Gastroesophageal sphincter (tissue), 4 donors: ENCODE measurements around the gene AREG. TPM values are rescaled to one million over a fixed set of nuclear protein-coding genes. Genes with fewer than 3 reads are reported as not detected.

Experiments
- ATAC-seq: fragments of 150-250 bp; one replicate; pipeline ENCODE4 v1.9.1; 2016; ENCODE audit warnings: mild to moderate bottlenecking, moderate library complexity
- H3K27ac ChIP-seq, 4 donors: fragments of 200-600 bp; sonication (generic) in 3 of 4; 1 replicate in 3 of 4; 2 replicates in 1 of 4; pipeline ENCODE4 v1.5.1; 2016 to 2019
- H3K27me3 ChIP-seq: fragments of 200-600 bp; sonication (generic); one replicate; pipeline ENCODE4 v1.5.1; 2019
- H3K36me3 ChIP-seq, 2 donors: fragments of 200-600 bp; sonication (generic); one replicate each; pipeline ENCODE4 v1.5.1; 2019; ENCODE audit warnings: control low read depth in 1 of 2
- H3K4me1 ChIP-seq, 3 donors: fragments of 200-600 bp; sonication (generic); 1 replicate in 2 of 3; 2 replicates in 1 of 3; pipeline ENCODE4 v1.5.1; 2016 to 2019; ENCODE audit warnings: control low read depth in 2 of 3
- H3K4me3 ChIP-seq, 2 donors: fragments of 200-600 bp; sonication (generic); one replicate each; pipeline ENCODE4 v1.5.1; 2019; ENCODE audit warnings: mild to moderate bottlenecking in 1 of 2, moderate library complexity in 1 of 2
- H3K9me3 ChIP-seq, 3 donors: fragments of 200-600 bp; sonication (generic); one replicate each; pipeline ENCODE4 v1.5.1; 2017 to 2019; ENCODE audit warnings: control low read depth in 2 of 3
- EP300 ChIP-seq: sonication (generic); formaldehyde crosslinking; IDR thresholded peaks from one replicate; pipeline ENCODE4 v1.6.1; 2017; ENCODE audit warnings: antibody characterized with exemption, mild to moderate bottlenecking
- POLR2A ChIP-seq, 2 donors: fragments of 450-650 bp; IDR thresholded peaks; one replicate each; pipeline ENCODE4 v1.6.1; 2017; ENCODE audit warnings: antibody characterized with exemption in 2 of 2, mild to moderate bottlenecking in 2 of 2, moderate library complexity in 1 of 2
- POLR2AphosphoS5 ChIP-seq: sonication (generic); formaldehyde crosslinking; IDR thresholded peaks from one replicate; pipeline ENCODE4 v1.6.1; 2017; ENCODE audit warnings: antibody characterized with exemption
- WGBS, 2 donors: methylation state at CpG; one replicate each; pipeline ENCODE4 v1.1.5; 2018; ENCODE audit warnings: low coverage in 1 of 2; 5-methylcytosine and 5-hydroxymethylcytosine counted together
- total RNA-seq, 4 donors: library from RNA; depleted of rRNA; stranded (reverse); fragments of >200 nt; gene quantifications; one replicate each; pipeline ENCODE4 v1.1.0, GENCODE V29; 2016
- TF ChIP-seq, protein P1 (sequence below), 4 experiments: fragments of 200-600 bp in 2 of 4; fragments of 450-650 bp in 2 of 4; sonication (generic) in 1 of 4; IDR thresholded peaks; one replicate each; pipeline ENCODE4 v1.5.1; 2017 to 2019; ENCODE audit warnings: antibody characterized with exemption in 4 of 4, mild to moderate bottlenecking in 2 of 4, moderate library complexity in 2 of 4

Gene AREG
- total RNA-seq, 4 donors from 2014 or later, result 2.2 to 7.3 (median 3.4) TPM

DNA sequence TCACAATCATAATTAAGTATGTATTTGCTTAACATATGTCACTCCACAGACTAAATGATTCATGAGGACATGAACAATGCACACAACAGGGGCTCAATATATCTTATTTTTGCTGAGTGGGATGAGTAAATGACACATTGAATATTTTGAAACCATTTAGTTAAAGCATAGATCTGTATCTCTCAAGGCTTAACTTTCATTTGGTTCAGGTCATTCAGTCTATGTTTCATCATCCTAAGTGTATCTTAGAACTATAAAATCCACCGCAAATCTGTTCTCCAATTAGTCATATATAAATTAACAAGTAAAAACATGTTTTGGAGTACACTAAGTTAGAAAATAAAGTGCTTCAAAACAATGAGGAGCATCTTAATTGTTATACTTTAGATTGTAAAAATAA lies 45.8 kb downstream of the AREG start:
- no peak for ATAC-seq
- WGBS, 2 donors, result 92 to 100% methylated on average over 1 of the region's 1 CpG
- no peaks in the 10 kb centered on the region for H3K27me3 ChIP-seq
- TF ChIP-seq POLR2A (IDR thresholded peaks at IDR 0.05), result no peak
- no peaks in the 10 kb centered on the region for H3K9me3 ChIP-seq
- no peaks in the 10 kb centered on the region for H3K4me1 ChIP-seq
- no peaks in the 10 kb centered on the region for H3K36me3 ChIP-seq
- H3K27ac ChIP-seq, result no peak overlapping the region
- no peak overlapping the region for H3K4me3 ChIP-seq

- WGBS, 2 donors, result 71 to 100% methylated on average over 1 of the region's 4 CpGs
- no peak for TF ChIP-seq EP300
- H3K4me1 ChIP-seq, result peaks cover 0 to under 1% (median 0%) of the 10 kb centered on the region in 3 donors
- no peaks in the 10 kb centered on the region for H3K36me3 ChIP-seq
- H3K4me3 ChIP-seq, result no peak overlapping the region
- H3K27me3 ChIP-seq, result no peaks in the 10 kb centered on the region
- peaks cover 0 to 10% (median 0%) of the 10 kb centered on the region in 3 donors for H3K9me3 ChIP-seq
- no peak overlapping the region for H3K27ac ChIP-seq
- ATAC-seq, result no peak
Measured at GRCh38 chr4:74499986-74500781, 55.2 kb downstream of the AREG start.

GRCh38 chr4:74501579-74501978 lies 56.6 kb downstream of the AREG start:
- no peak for ATAC-seq
- 65 to 75% methylated on average over 1 of the region's 1 CpG for WGBS, 2 donors

GRCh38 chr4:74503580-74503979 lies 58.6 kb downstream of the AREG start:
- no peak for ATAC-seq

More at GRCh38 chr4:74501579-74501978, 56.6 kb downstream of the AREG start:
- H3K9me3 ChIP-seq, result peaks cover 0 to 10% (median 0%) of the 10 kb centered on the region in 3 donors
- H3K27ac ChIP-seq, result no peak overlapping the region
- no peaks in the 10 kb centered on the region for H3K36me3 ChIP-seq
- no peak for TF ChIP-seq EP300
- TF ChIP-seq POLR2AphosphoS5, result no peak
- TF ChIP-seq, protein P1, sequence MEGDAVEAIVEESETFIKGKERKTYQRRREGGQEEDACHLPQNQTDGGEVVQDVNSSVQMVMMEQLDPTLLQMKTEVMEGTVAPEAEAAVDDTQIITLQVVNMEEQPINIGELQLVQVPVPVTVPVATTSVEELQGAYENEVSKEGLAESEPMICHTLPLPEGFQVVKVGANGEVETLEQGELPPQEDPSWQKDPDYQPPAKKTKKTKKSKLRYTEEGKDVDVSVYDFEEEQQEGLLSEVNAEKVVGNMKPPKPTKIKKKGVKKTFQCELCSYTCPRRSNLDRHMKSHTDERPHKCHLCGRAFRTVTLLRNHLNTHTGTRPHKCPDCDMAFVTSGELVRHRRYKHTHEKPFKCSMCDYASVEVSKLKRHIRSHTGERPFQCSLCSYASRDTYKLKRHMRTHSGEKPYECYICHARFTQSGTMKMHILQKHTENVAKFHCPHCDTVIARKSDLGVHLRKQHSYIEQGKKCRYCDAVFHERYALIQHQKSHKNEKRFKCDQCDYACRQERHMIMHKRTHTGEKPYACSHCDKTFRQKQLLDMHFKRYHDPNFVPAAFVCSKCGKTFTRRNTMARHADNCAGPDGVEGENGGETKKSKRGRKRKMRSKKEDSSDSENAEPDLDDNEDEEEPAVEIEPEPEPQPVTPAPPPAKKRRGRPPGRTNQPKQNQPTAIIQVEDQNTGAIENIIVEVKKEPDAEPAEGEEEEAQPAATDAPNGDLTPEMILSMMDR (IDR thresholded peaks at IDR 0.05), result no peak
- TF ChIP-seq POLR2A (IDR thresholded peaks at IDR 0.05), result no peak
- H3K4me1 ChIP-seq, result peaks cover 0 to 8% (median 3%) of the 10 kb centered on the region in 3 donors
- H3K27me3 ChIP-seq, result no peaks in the 10 kb centered on the region
- H3K4me3 ChIP-seq, result no peak overlapping the region

GRCh38 chr4:74504212-74504611 lies 59.3 kb downstream of the AREG start:
- 0 to 58% methylated on average over 1 of the region's 1 CpG for WGBS, 2 donors
- Histone ChIP-seq H3K36me3 (no peaks in the 10 kb centered on the region), H3K4me3 (no peak overlapping the region), H3K9me3 (peaks cover 0 to 8% (median 0%) of the 10 kb centered on the region in 3 donors), H3K4me1 (peaks cover 0 to 8% (median 3%) of the 10 kb centered on the region in 3 donors), H3K27ac (no peak overlapping the region), H3K27me3 (no peaks in the 10 kb centered on the region)
- no peak for TF ChIP-seq EP300
- TF ChIP-seq POLR2AphosphoS5, result no peak
- TF ChIP-seq, protein P1 (IDR thresholded peaks at IDR 0.05), result no peak
- no peak for TF ChIP-seq POLR2A (IDR thresholded peaks at IDR 0.05)
- ATAC-seq, result no peak

More at GRCh38 chr4:74503580-74503979, 58.6 kb downstream of the AREG start:
- no peaks in the 10 kb centered on the region for H3K36me3 ChIP-seq
- TF ChIP-seq EP300, result no peak
- TF ChIP-seq, protein P1 (IDR thresholded peaks at IDR 0.05), result no peak
- TF ChIP-seq POLR2AphosphoS5, result no peak
- TF ChIP-seq POLR2A (IDR thresholded peaks at IDR 0.05), result no peak
- no peaks in the 10 kb centered on the region for H3K27me3 ChIP-seq
- H3K4me1 ChIP-seq, result peaks cover 0 to 8% (median 3%) of the 10 kb centered on the region in 3 donors
- H3K9me3 ChIP-seq, result peaks cover 0 to 10% (median 0%) of the 10 kb centered on the region in 3 donors
- 96 to 100% methylated on average over 1 to 2 of the region's 2 CpGs for WGBS, 2 donors
- no peak overlapping the region for H3K4me3 ChIP-seq
- no peak overlapping the region for H3K27ac ChIP-seq

Other genes with a start within 250 kb of the AREG start
- gene EPGN, start 136.7 kb upstream of the AREG start, total RNA-seq, result 1 to 10 TPM in 1 of 4 donors, not detected in 3; 1.6 TPM
- 1 to 10 TPM; 2.4 to 7.8 (median 4.8) TPM for gene EREG, start 80.0 kb upstream of the AREG start, total RNA-seq